ENCODE data around the gene MAP2K4.

Gene MAP2K4

DNA sequence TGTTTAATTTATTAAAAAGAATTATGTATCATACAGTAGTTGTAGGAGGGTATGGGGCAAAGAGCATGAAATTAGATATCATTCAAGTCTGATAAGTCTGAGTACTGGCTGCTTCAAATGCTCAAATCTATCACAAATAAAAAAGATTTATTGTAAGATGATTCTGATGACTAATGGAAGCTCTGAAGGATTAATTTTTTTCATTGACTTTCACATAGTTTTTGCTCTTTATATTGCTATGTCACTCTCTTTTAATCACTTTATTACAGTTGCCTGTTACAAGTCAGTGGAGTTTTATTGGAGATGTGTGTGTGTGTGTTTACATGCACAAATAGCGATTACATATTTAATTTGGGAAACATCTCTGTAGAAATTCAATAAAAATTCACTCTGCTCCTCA lies 15.0 kb downstream of the MAP2K4 start:
- no peak overlapping the region for H3K14ac ChIP-seq (ENCODE audit: low read length)

DNA sequence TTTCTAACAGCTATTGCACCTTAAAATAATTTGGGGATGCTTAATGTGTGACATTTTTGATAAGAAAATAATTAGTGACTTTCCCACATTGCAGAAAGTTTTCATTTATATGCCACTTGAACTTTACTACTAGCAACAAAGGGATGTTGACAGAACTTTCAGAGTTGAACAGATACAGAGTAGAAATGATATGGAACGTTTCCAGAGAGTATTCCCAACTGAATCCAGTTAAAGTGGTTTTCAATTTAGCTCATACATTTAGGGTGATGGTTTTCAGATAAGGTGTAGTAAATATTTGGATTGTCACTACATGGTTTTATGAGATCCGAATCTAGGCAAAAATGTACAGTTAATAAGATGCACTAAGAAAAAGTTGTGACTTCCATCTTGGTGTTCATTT lies 17.3 kb downstream of the MAP2K4 start:
- WGBS, 2 donors (ENCODE audit: extremely low coverage in 2 of 2, insufficient read length in 2 of 2, insufficient replicate concordance in 1 of 2): no CpG with 5 or more reads among the region's 2 CpGs
- peaks cover 2% of the 10 kb centered on the region for H3K79me1 ChIP-seq (ENCODE audit: low read depth, low read length)
- H2BK12ac ChIP-seq (ENCODE audit: low read length): no peak overlapping the region
- no peaks in the 10 kb centered on the region for H3K27me3 ChIP-seq (ENCODE audit: control insufficient read depth in 3 of 3, insufficient read depth in 3 of 3, low read depth in 1 of 3, low read length in 3 of 3)
- no peak overlapping the region for H3K18ac ChIP-seq (ENCODE audit: low read length)
- H3K4ac ChIP-seq (ENCODE audit: low read length): no peak overlapping the region
- no peak overlapping the region for H3K14ac ChIP-seq (ENCODE audit: low read length)
- no peak overlapping the region for H3K4me2 ChIP-seq (ENCODE audit: insufficient read depth, low read length, poor library complexity, severe bottlenecking)
- H2BK120ac ChIP-seq (ENCODE audit: low read depth, low read length): no peak overlapping the region
- DNase-seq (ENCODE audit: low spot score): no peak
- H3K9ac ChIP-seq (ENCODE audit: low read depth, low read length, poor library complexity): no peak overlapping the region
- no peak overlapping the region for H4K8ac ChIP-seq (ENCODE audit: low read depth, low read length)
- no peak overlapping the region for H2AK5ac ChIP-seq (ENCODE audit: low read depth, low read length)
- no peak overlapping the region for H3K4me3 ChIP-seq (ENCODE audit: low read length in 2 of 2)
- no peak overlapping the region for H4K91ac ChIP-seq (ENCODE audit: low read depth, low read length, poor library complexity)
- no peak overlapping the region for H2BK5ac ChIP-seq (ENCODE audit: low read length)
- no peak overlapping the region for H3K27ac ChIP-seq (replicated peaks; ENCODE audit: low read length)
- H2BK15ac ChIP-seq (ENCODE audit: low read length): no peak overlapping the region
- H3K9me3 ChIP-seq (replicated peaks in 1 of 2; ENCODE audit: control insufficient read depth in 2 of 2, insufficient read depth in 1 of 2, low read depth in 1 of 2, low read length in 2 of 2): no peaks in the 10 kb centered on the region
- H3K4me1 ChIP-seq (ENCODE audit: control insufficient read depth in 2 of 2, insufficient read depth in 1 of 2, low read depth in 1 of 2, low read length in 2 of 2): no peaks in the 10 kb centered on the region
- H2AFZ ChIP-seq (ENCODE audit: low read length): no peak overlapping the region
- H3K36me3 ChIP-seq (replicated peaks in 1 of 2; ENCODE audit: control insufficient read depth in 2 of 2, insufficient read depth in 2 of 2, low read length in 2 of 2): peaks cover 2 to 8% of the 10 kb centered on the region in 2 donors
- no peak overlapping the region for H3K23ac ChIP-seq (ENCODE audit: low read depth, low read length, poor library complexity)

More for the DNA sequence above, 15.0 kb downstream of the MAP2K4 start:
- no peak overlapping the region for H2AFZ ChIP-seq (ENCODE audit: low read length)
- no peak overlapping the region for H3K4me3 ChIP-seq (ENCODE audit: low read length in 2 of 2)
- no peak overlapping the region for H2BK5ac ChIP-seq (ENCODE audit: low read length)
- H3K36me3 ChIP-seq (replicated peaks in 1 of 2; ENCODE audit: control insufficient read depth in 2 of 2, insufficient read depth in 2 of 2, low read length in 2 of 2): peaks cover 2 to 8% of the 10 kb centered on the region in 2 donors
- DNase-seq (ENCODE audit: low spot score): no peak
- no peak overlapping the region for H2BK120ac ChIP-seq (ENCODE audit: low read depth, low read length)
- H3K27ac ChIP-seq (replicated peaks; ENCODE audit: low read length): no peak overlapping the region
- H2BK12ac ChIP-seq (ENCODE audit: low read length): no peak overlapping the region
- no peak overlapping the region for H2AK5ac ChIP-seq (ENCODE audit: low read depth, low read length)
- no peak overlapping the region for H4K91ac ChIP-seq (ENCODE audit: low read depth, low read length, poor library complexity)
- no peaks in the 10 kb centered on the region for H3K9me3 ChIP-seq (replicated peaks in 1 of 2; ENCODE audit: control insufficient read depth in 2 of 2, insufficient read depth in 1 of 2, low read depth in 1 of 2, low read length in 2 of 2)
- H3K79me1 ChIP-seq (ENCODE audit: low read depth, low read length): peaks cover 2% of the 10 kb centered on the region
- no peaks in the 10 kb centered on the region for H3K27me3 ChIP-seq (ENCODE audit: control insufficient read depth in 3 of 3, insufficient read depth in 3 of 3, low read depth in 1 of 3, low read length in 3 of 3)
- H4K8ac ChIP-seq (ENCODE audit: low read depth, low read length): no peak overlapping the region
- no peaks in the 10 kb centered on the region for H3K4me1 ChIP-seq (ENCODE audit: control insufficient read depth in 2 of 2, insufficient read depth in 1 of 2, low read depth in 1 of 2, low read length in 2 of 2)
- no peak overlapping the region for H3K9ac ChIP-seq (ENCODE audit: low read depth, low read length, poor library complexity)
- no CpG with 5 or more reads among the region's 1 CpG for WGBS, 2 donors (ENCODE audit: extremely low coverage in 2 of 2, insufficient read length in 2 of 2, insufficient replicate concordance in 1 of 2)
- no peak overlapping the region for H3K23ac ChIP-seq (ENCODE audit: low read depth, low read length, poor library complexity)
- no peak overlapping the region for H3K4me2 ChIP-seq (ENCODE audit: insufficient read depth, low read length, poor library complexity, severe bottlenecking)
- H3K4ac ChIP-seq (ENCODE audit: low read length): no peak overlapping the region
- no peak overlapping the region for H3K18ac ChIP-seq (ENCODE audit: low read length)
- H2BK15ac ChIP-seq (ENCODE audit: low read length): no peak overlapping the region

DNA sequence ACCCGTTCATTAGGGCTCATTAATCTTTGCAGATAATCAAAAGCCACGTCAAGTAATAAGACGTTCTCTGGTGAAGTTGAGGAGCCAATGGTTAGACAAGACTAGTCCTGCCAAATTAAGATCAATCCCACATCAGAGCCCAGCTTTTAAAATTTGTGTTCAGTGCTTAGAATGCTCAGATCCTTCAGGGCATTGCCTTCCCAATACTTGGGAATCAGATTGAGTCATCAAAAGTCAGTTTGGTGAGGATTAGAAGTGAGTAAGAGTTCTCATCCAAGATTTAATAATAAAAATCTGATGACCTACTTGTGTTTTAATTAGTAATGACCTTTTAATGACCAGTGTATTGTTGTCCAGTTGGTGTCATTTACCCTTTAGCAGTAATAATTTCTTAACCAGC lies 19.8 kb downstream of the MAP2K4 start:
- Histone ChIP-seq H4K8ac (ENCODE audit: low read depth, low read length) (no peak overlapping the region), H3K79me1 (ENCODE audit: low read depth, low read length) (no peaks in the 10 kb centered on the region), H2AK5ac (ENCODE audit: low read depth, low read length) (no peak overlapping the region), H3K4me1 (ENCODE audit: control insufficient read depth in 2 of 2, insufficient read depth in 1 of 2, low read depth in 1 of 2, low read length in 2 of 2) (no peaks in the 10 kb centered on the region), H3K36me3 (replicated peaks in 1 of 2; ENCODE audit: control insufficient read depth in 2 of 2, insufficient read depth in 2 of 2, low read length in 2 of 2) (no peaks in the 10 kb centered on the region), H2BK15ac (ENCODE audit: low read length) (no peak overlapping the region), H3K4ac (ENCODE audit: low read length) (no peak overlapping the region), H3K14ac (ENCODE audit: low read length) (no peak overlapping the region), H3K18ac (ENCODE audit: low read length) (no peak overlapping the region), H3K27me3 (ENCODE audit: control insufficient read depth in 3 of 3, insufficient read depth in 3 of 3, low read depth in 1 of 3, low read length in 3 of 3) (no peaks in the 10 kb centered on the region), H2AFZ (ENCODE audit: low read length) (no peak overlapping the region), H2BK12ac (ENCODE audit: low read length) (no peak overlapping the region), H3K9me3 (replicated peaks in 1 of 2; ENCODE audit: control insufficient read depth in 2 of 2, insufficient read depth in 1 of 2, low read depth in 1 of 2, low read length in 2 of 2) (no peaks in the 10 kb centered on the region), H2BK5ac (ENCODE audit: low read length) (no peak overlapping the region), H2BK120ac (ENCODE audit: low read depth, low read length) (no peak overlapping the region), H3K27ac (replicated peaks; ENCODE audit: low read length) (no peak overlapping the region), H4K91ac (ENCODE audit: low read depth, low read length, poor library complexity) (no peak overlapping the region), H3K4me2 (ENCODE audit: insufficient read depth, low read length, poor library complexity, severe bottlenecking) (no peak overlapping the region), H3K4me3 (ENCODE audit: low read length in 2 of 2) (no peak overlapping the region), H3K23ac (ENCODE audit: low read depth, low read length, poor library complexity) (no peak overlapping the region), H3K9ac (ENCODE audit: low read depth, low read length, poor library complexity) (no peak overlapping the region)
- no peak for DNase-seq (ENCODE audit: low spot score)
- no CpG with 5 or more reads among the region's 3 CpGs for WGBS, 2 donors (ENCODE audit: extremely low coverage in 2 of 2, insufficient read length in 2 of 2, insufficient replicate concordance in 1 of 2)

- no peak overlapping the region for H3K4me3 ChIP-seq (ENCODE audit: low read length in 2 of 2)
- no peak overlapping the region for H2BK120ac ChIP-seq (ENCODE audit: low read depth, low read length)
- no peaks in the 10 kb centered on the region for H3K36me3 ChIP-seq (replicated peaks in 1 of 2; ENCODE audit: control insufficient read depth in 2 of 2, insufficient read depth in 2 of 2, low read length in 2 of 2)
- H4K91ac ChIP-seq (ENCODE audit: low read depth, low read length, poor library complexity): no peak overlapping the region
- no peaks in the 10 kb centered on the region for H3K4me1 ChIP-seq (ENCODE audit: control insufficient read depth in 2 of 2, insufficient read depth in 1 of 2, low read depth in 1 of 2, low read length in 2 of 2)
- no CpG with 5 or more reads among the region's 3 CpGs for WGBS, 2 donors (ENCODE audit: extremely low coverage in 2 of 2, insufficient read length in 2 of 2, insufficient replicate concordance in 1 of 2)
- no peaks in the 10 kb centered on the region for H3K27me3 ChIP-seq (ENCODE audit: control insufficient read depth in 3 of 3, insufficient read depth in 3 of 3, low read depth in 1 of 3, low read length in 3 of 3)
- no peak overlapping the region for H2BK12ac ChIP-seq (ENCODE audit: low read length)
- no peak for DNase-seq (ENCODE audit: low spot score)
- no peak overlapping the region for H3K9ac ChIP-seq (ENCODE audit: low read depth, low read length, poor library complexity)
- no peak overlapping the region for H4K8ac ChIP-seq (ENCODE audit: low read depth, low read length)
- no peak overlapping the region for H3K14ac ChIP-seq (ENCODE audit: low read length)
- no peak overlapping the region for H2BK15ac ChIP-seq (ENCODE audit: low read length)
- H3K9me3 ChIP-seq (replicated peaks in 1 of 2; ENCODE audit: control insufficient read depth in 2 of 2, insufficient read depth in 1 of 2, low read depth in 1 of 2, low read length in 2 of 2): no peaks in the 10 kb centered on the region
- no peaks in the 10 kb centered on the region for H3K79me1 ChIP-seq (ENCODE audit: low read depth, low read length)
- no peak overlapping the region for H2AK5ac ChIP-seq (ENCODE audit: low read depth, low read length)
- no peak overlapping the region for H3K27ac ChIP-seq (replicated peaks; ENCODE audit: low read length)
- H2AFZ ChIP-seq (ENCODE audit: low read length): no peak overlapping the region
- H3K4ac ChIP-seq (ENCODE audit: low read length): no peak overlapping the region
- no peak overlapping the region for H3K4me2 ChIP-seq (ENCODE audit: insufficient read depth, low read length, poor library complexity, severe bottlenecking)
- no peak overlapping the region for H3K23ac ChIP-seq (ENCODE audit: low read depth, low read length, poor library complexity)
- H2BK5ac ChIP-seq (ENCODE audit: low read length): no peak overlapping the region
- H3K18ac ChIP-seq (ENCODE audit: low read length): no peak overlapping the region
Measured at GRCh38 chr17:12041312-12041711, 20.6 kb downstream of the MAP2K4 start.
